Right kidney (tissue), 1 donor: ENCODE data around the gene PPP5C.
"Not testable (repeated sequence)": the region's sequence is repeated elsewhere in the genome, so short reads cannot be mapped to it uniquely, and the experiment has no call there.

Source experiments
- DNase-seq: peaks from one replicate; pipeline ENCODE4 v3.0.0-alpha.2; 2016

Gene PPP5C

GRCh38 chr19:46385636-46386035 is 38.7 kb downstream of the PPP5C start:
- DNase-seq = no peak

GRCh38 chr19:46386151-46386550 is 39.3 kb downstream of the PPP5C start:
- DNase-seq = no peak

- DNase-seq = no peak
Observed at GRCh38 chr19:46386996-46387712, 40.3 kb downstream of the PPP5C start.

- DNase-seq = no peak
Observed at GRCh38 chr19:46387713-46388130, 40.8 kb downstream of the PPP5C start.

- DNase-seq = no peak
Observed at GRCh38 chr19:46388311-46389095, 41.6 kb downstream of the PPP5C start.

GRCh38 chr19:46390121-46390858 is 43.4 kb downstream of the PPP5C start:
- DNase-seq = no peak

GRCh38 chr19:46390866-46391265 is 44.0 kb downstream of the PPP5C start:
- DNase-seq = no peak

GRCh38 chr19:46391296-46392251 is 44.7 kb downstream of the PPP5C start:
- DNase-seq = no peak

- DNase-seq = peak; percentile 50
Observed at GRCh38 chr19:46392252-46392801, 45.4 kb downstream of the PPP5C start.

- no peak for DNase-seq
Observed at GRCh38 chr19:46392837-46393236, 46.0 kb downstream of the PPP5C start.

GRCh38 chr19:46393456-46394401 is 46.8 kb downstream of the PPP5C start:
- no peak for DNase-seq

- no peak for DNase-seq
Observed at GRCh38 chr19:46394402-46394797, 47.5 kb downstream of the PPP5C start.

GRCh38 chr19:46397801-46398479 is 51.1 kb downstream of the PPP5C start:
- DNase-seq = not testable (repeated sequence)

- DNase-seq = no peak
Observed at GRCh38 chr19:46402725-46403124, 55.8 kb downstream of the PPP5C start.

GRCh38 chr19:46404055-46404752 is 57.3 kb downstream of the PPP5C start:
- peak; percentile 89 for DNase-seq

GRCh38 chr19:46404753-46405468 is 58.0 kb downstream of the PPP5C start:
- peak; percentile 81 for DNase-seq

GRCh38 chr19:46406976-46407375 is 60.1 kb downstream of the PPP5C start:
- DNase-seq = no peak
